K562 (cell line): ENCODE measurements around the gene ZFP64. TPM values are rescaled to one million over a fixed set of nuclear protein-coding genes. Genes with fewer than 3 reads are reported as not detected.

Source experiments
- ARHGAP35 ChIP-seq: fragments of 450-650 bp; IDR thresholded peaks from 2 replicates; pipeline ENCODE4 v1.6.1; 2018; ENCODE audit not compliant: partially characterized antibody
- ARNT ChIP-seq, 2 experiments: fragments of 450-650 bp; IDR thresholded peaks; 2 replicates each; pipeline ENCODE4 v1.6.1; 2016; ENCODE audit warnings: mild to moderate bottlenecking in 1 of 2
- ILK ChIP-seq: fragments of 450-650 bp; IDR thresholded peaks from 2 replicates; pipeline ENCODE4 v1.6.1; 2016; ENCODE audit warnings: missing genetic modification characterization, low read depth, mild to moderate bottlenecking, missing compliant biosample characterization, moderate library complexity, borderline replicate concordance
- JUND ChIP-seq, 2 experiments: IDR thresholded peaks; 2 replicates in 1 of 2; 3 replicates in 1 of 2; pipeline ENCODE4 v1.6.1; 2011; ENCODE audit warnings: borderline replicate concordance in 2 of 2, low read depth in 2 of 2, low read length in 2 of 2, improper control_type of control experiment in 1 of 2, missing biosample characterization in 1 of 2, missing genetic modification characterization in 1 of 2, missing genetic modification reagents in 1 of 2
- RAD21 ChIP-seq, 2 experiments: fragments of 250-450 bp in 1 of 2; fragments of 450-650 bp in 1 of 2; sonication (Bioruptor Pico) in 1 of 2; formaldehyde crosslinking in 1 of 2; IDR thresholded peaks in 1 of 2; conservative IDR thresholded peaks in 1 of 2; 2 replicates each; pipeline versions ENCODE4 v1.4.0 to v1.8.0; 2020 to 2022; ENCODE audit warnings: mild to moderate bottlenecking in 2 of 2, moderate library complexity in 1 of 2
- REST ChIP-seq, 2 experiments: fragments of 450-650 bp; formaldehyde crosslinking in 1 of 2; IDR thresholded peaks; 2 replicates each; pipeline versions ENCODE4 v1.4.0 to v1.6.1; 2014 to 2020; ENCODE audit warnings: mild to moderate bottlenecking in 2 of 2, borderline replicate concordance in 1 of 2, low read depth in 1 of 2
- YBX1 ChIP-seq: fragments of 450-650 bp; IDR thresholded peaks from 2 replicates; pipeline ENCODE4 v1.7.1; 2016; ENCODE audit warnings: mild to moderate bottlenecking
- ZNF121 ChIP-seq: sonication (generic); formaldehyde crosslinking; conservative IDR thresholded peaks from 2 replicates; pipeline ENCODE4 v1.8.0; 2022; ENCODE audit warnings: missing genetic modification reagents
- ZNF165 ChIP-seq: fragments of 250-450 bp; sonication (Bioruptor Pico); IDR thresholded peaks from 2 replicates; pipeline ENCODE4 v1.4.0; 2020; ENCODE audit warnings: borderline replicate concordance
- ZNF780A ChIP-seq: fragments of 250-450 bp; sonication (Bioruptor Pico); IDR thresholded peaks from 2 replicates; pipeline ENCODE4 v1.5.0; 2021; ENCODE audit warnings: mild to moderate bottlenecking
- polyA plus RNA-seq, 8 experiments: library from polyadenylated mRNA; depleted of rRNA in 4 of 8; stranded (reverse) in 5 of 8; unstranded in 3 of 8; fragments of >200 nt; fragmentation: Nextera tagmentation in 2 of 8; fragmentation: Illumina TruSeq in 1 of 8; extraction: Ambion mirVana in 2 of 8; extraction: Trizol in 1 of 8; gene quantifications; 2 replicates each; pipeline versions ENCODE4 v1.2.1 to v1.2.3, GENCODE V29; 2011 to 2014; ENCODE audit warnings: inconsistent platforms in 1 of 8, missing spikeins in 1 of 8
- total RNA-seq, 7 experiments: library from RNA; depleted of rRNA in 6 of 7; stranded (reverse); fragments of >200 nt in 6 of 7; fragmentation: Illumina TruSeq in 2 of 7; extraction: Trizol in 2 of 7; gene quantifications; 2 replicates each; pipeline versions ENCODE4 v1.2.1 to v1.2.3, GENCODE V29; 2011 to 2021; ENCODE audit warnings: low replicate concordance in 1 of 7
- TF ChIP-seq, protein P1 (sequence below): IDR thresholded peaks from 2 replicates; pipeline ENCODE4 v1.6.1; 2011; ENCODE audit warnings: borderline replicate concordance, low read depth, mild to moderate bottlenecking, moderate library complexity, low read length; ENCODE audit not compliant: insufficient read depth, poor library complexity, severe bottlenecking
- TF ChIP-seq, protein P2 (sequence below), 3 experiments: IDR thresholded peaks in 2 of 3; conservative IDR thresholded peaks in 1 of 3; 2 replicates each; pipeline ENCODE4 v1.5.1; 2011 to 2012; ENCODE audit warnings: low read length in 3 of 3, mild to moderate bottlenecking in 3 of 3, control low read depth in 2 of 3, improper control_type of control experiment in 1 of 3, inconsistent platforms in 1 of 3, low read depth in 1 of 3, mixed read lengths in 1 of 3, moderate library complexity in 1 of 3; ENCODE audit not compliant: insufficient read depth in 2 of 3
- TF ChIP-seq, protein P3 (sequence below): fragments of 250-450 bp; sonication (Bioruptor Pico); IDR thresholded peaks from 2 replicates; pipeline ENCODE4 v1.4.0; 2020; ENCODE audit warnings: mild to moderate bottlenecking, moderate library complexity

The ZFP64 gene
- total and polyA plus RNA-seq, 9 of the 15 experiments (the other 6 are each of a cell fraction or from before 2014, with no cell fraction given), result 1.4 to 13.4 (median 7.0) TPM

DNA sequence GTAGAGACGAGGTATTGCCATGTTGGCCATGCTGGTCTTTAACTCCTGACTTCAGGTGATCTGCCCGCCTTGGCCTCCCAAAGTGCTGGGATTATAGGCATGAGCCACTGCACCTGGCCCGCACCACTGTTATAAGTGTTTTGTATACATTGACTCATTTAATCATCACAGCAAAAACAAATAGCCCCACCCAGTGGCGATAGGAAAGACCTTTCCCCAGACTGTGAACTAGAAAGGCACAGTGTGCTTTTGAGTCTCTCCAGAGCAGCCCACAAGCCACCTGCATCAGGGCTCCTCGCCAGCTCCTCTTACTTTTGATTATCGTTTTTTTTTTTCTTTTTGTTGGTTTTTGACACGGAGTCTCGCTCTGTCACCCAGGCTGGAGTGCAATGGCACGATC, 27.9 kb upstream of the ZFP64 start (continued):
- TF ChIP-seq REST (IDR thresholded peaks at IDR 0.05; ENCODE audit: borderline replicate concordance), result no peak
- no peak for TF ChIP-seq REST (CRISPR knock-in tag; IDR thresholded peaks at IDR 0.05; ENCODE audit: low read depth)
- TF ChIP-seq ILK (tag), result no peak
- TF ChIP-seq RAD21 (CRISPR knock-in tag; conservative IDR thresholded peaks at IDR 0.05 in 1 of 2, IDR thresholded peaks at IDR 0.05 in 1 of 2), result 0 out of 4 replicates have a peak, but pooled peaks of 1 of the 2 experiments have one; percentile 11
- TF ChIP-seq JUND (IDR thresholded peaks at IDR 0.05; ENCODE audit: borderline replicate concordance, low read depth, low read length), result no peak
- TF ChIP-seq JUND (tag; IDR thresholded peaks at IDR 0.05; ENCODE audit: borderline replicate concordance, low read depth, low read length), result no peak
- no peak for TF ChIP-seq ARHGAP35
- TF ChIP-seq, protein P1, sequence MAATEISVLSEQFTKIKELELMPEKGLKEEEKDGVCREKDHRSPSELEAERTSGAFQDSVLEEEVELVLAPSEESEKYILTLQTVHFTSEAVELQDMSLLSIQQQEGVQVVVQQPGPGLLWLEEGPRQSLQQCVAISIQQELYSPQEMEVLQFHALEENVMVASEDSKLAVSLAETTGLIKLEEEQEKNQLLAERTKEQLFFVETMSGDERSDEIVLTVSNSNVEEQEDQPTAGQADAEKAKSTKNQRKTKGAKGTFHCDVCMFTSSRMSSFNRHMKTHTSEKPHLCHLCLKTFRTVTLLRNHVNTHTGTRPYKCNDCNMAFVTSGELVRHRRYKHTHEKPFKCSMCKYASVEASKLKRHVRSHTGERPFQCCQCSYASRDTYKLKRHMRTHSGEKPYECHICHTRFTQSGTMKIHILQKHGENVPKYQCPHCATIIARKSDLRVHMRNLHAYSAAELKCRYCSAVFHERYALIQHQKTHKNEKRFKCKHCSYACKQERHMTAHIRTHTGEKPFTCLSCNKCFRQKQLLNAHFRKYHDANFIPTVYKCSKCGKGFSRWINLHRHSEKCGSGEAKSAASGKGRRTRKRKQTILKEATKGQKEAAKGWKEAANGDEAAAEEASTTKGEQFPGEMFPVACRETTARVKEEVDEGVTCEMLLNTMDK, result no peak
- no peak for TF ChIP-seq ZNF780A (CRISPR knock-in tag)
- TF ChIP-seq ZNF165 (CRISPR knock-in tag), result no peak
- no peak for TF ChIP-seq YBX1
- TF ChIP-seq ZNF121, result no peak
- no peak for TF ChIP-seq ARNT (IDR thresholded peaks at IDR 0.05)
- TF ChIP-seq, protein P2, sequence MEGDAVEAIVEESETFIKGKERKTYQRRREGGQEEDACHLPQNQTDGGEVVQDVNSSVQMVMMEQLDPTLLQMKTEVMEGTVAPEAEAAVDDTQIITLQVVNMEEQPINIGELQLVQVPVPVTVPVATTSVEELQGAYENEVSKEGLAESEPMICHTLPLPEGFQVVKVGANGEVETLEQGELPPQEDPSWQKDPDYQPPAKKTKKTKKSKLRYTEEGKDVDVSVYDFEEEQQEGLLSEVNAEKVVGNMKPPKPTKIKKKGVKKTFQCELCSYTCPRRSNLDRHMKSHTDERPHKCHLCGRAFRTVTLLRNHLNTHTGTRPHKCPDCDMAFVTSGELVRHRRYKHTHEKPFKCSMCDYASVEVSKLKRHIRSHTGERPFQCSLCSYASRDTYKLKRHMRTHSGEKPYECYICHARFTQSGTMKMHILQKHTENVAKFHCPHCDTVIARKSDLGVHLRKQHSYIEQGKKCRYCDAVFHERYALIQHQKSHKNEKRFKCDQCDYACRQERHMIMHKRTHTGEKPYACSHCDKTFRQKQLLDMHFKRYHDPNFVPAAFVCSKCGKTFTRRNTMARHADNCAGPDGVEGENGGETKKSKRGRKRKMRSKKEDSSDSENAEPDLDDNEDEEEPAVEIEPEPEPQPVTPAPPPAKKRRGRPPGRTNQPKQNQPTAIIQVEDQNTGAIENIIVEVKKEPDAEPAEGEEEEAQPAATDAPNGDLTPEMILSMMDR (IDR thresholded peaks at IDR 0.05 in 2 of 3, conservative IDR thresholded peaks at IDR 0.05 in 1 of 3; ENCODE audit: insufficient read depth in 2 of 3, low read depth in 1 of 3, low read length in 3 of 3), result peak in 1 of 3 experiments; percentile 26; a peak in 1 of 6 replicates
- TF ChIP-seq, protein P3, sequence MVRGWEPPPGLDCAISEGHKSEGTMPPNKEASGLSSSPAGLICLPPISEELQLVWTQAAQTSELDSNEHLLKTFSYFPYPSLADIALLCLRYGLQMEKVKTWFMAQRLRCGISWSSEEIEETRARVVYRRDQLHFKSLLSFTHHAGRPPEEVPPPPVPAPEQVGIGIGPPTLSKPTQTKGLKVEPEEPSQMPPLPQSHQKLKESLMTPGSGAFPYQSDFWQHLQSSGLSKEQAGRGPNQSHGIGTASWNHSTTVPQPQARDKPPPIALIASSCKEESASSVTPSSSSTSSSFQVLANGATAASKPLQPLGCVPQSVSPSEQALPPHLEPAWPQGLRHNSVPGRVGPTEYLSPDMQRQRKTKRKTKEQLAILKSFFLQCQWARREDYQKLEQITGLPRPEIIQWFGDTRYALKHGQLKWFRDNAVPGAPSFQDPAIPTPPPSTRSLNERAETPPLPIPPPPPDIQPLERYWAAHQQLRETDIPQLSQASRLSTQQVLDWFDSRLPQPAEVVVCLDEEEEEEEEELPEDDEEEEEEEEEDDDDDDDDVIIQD, result no peak
